SU-DHL-6 (cell line): ENCODE data around the gene CH25H.

Experiments
- CTCF ChIP-seq: fragments of 200-600 bp; sonication (generic); IDR thresholded peaks from one replicate; pipeline ENCODE4 v1.5.1; 2017; ENCODE audit warnings: antibody characterized with exemption, mild to moderate bottlenecking, low read length, moderate library complexity; ENCODE audit not compliant: insufficient read depth, poor library complexity, severe bottlenecking
- EZH2phosphoT487 ChIP-seq: fragments of 200-600 bp; sonication (generic), shearing (Covaris generic); conservative IDR thresholded peaks from 2 replicates; pipeline ENCODE4 v1.6.1; 2018; ENCODE audit warnings: mild to moderate bottlenecking, antibody characterized with exemption, low read length, moderate library complexity, mixed read lengths

DNA sequence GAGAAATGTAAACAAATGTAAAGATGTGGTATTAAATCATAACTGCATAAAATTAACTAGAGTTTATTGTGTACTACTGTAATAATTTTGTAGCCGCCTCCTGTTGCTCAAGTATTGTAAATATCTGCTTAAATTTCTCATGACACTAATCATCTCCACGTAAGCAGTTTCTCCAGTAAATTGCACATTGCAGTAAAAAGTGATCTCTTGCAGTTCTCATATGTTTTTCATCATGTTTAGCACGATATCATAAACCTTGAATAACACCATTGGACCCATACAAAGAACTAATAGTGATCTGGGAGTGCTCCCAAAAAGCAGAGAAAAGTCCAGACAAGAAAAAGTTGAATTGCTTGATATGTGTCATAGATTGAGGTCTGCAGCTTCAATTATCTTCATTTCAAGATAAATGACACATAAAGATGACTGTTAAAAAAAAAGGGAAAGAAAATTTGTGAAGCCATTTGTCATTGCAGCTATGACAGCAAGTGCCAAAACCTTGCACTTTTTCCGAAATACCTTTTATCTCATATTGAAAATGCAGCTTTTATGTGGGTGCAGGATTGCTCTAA lies 29.2 kb upstream of the CH25H start:
- TF ChIP-seq CTCF (no peak), EZH2phosphoT487 (no peak)
